Measurements from ENCODE around the gene RAP2B. TPM values are rescaled to one million over a fixed set of nuclear protein-coding genes. Genes with fewer than 3 reads are reported as not detected.

The RAP2B gene
- total and polyA plus RNA-seq, 2 donors (not counting 1 experiment from before 2014, with no cell fraction given), result 8.7 to 27.1 TPM

- H3K27ac ChIP-seq (ENCODE audit: insufficient read depth, low read length), result peak overlapping the region; percentile 68
- DNase-seq (ENCODE audit: low read depth in 2 of 2), result peak; percentile 90 to 97
- TF ChIP-seq CTCF (conservative IDR thresholded peaks at IDR 0.05 in 1 of 2, IDR thresholded peaks at IDR 0.05 in 1 of 2; ENCODE audit: low read depth in 1 of 2, low read length in 2 of 2) (no peak), EZH2 (IDR thresholded peaks at IDR 0.05; ENCODE audit: low read length, missing control alignments) (no peak)
- no peaks in the 10 kb centered on the region for H3K36me3 ChIP-seq (ENCODE audit: control insufficient read depth, insufficient read depth, low read length)
- H3K79me2 ChIP-seq (ENCODE audit: control insufficient read depth, insufficient read depth, low read length), result no peaks in the 10 kb centered on the region
- peak overlapping the region; percentile 5 for H2AFZ ChIP-seq (ENCODE audit: low read length)
- H4K20me1 ChIP-seq (ENCODE audit: control insufficient read depth, extremely low read depth, insufficient read depth, low read length), result no peaks in the 10 kb centered on the region
- H3K9ac ChIP-seq (ENCODE audit: insufficient read depth, low read length), result no peak overlapping the region
- peak overlapping the region; percentile 33 for H3K4me2 ChIP-seq (ENCODE audit: extremely low read depth, insufficient read depth, low read length)
- no peak overlapping the region for H3K4me3 ChIP-seq (replicated peaks in 1 of 4; ENCODE audit: control extremely low read depth in 1 of 4, insufficient read depth in 1 of 4, low read depth in 3 of 4, low read length in 4 of 4)
- no peaks in the 10 kb centered on the region for H3K27me3 ChIP-seq (ENCODE audit: control insufficient read depth, insufficient read depth, low read length)
- peaks cover 9% of the 10 kb centered on the region for H3K4me1 ChIP-seq (ENCODE audit: control insufficient read depth, extremely low read depth, insufficient read depth, low read length)
- no peaks in the 10 kb centered on the region for H3K9me3 ChIP-seq (ENCODE audit: control insufficient read depth, insufficient read depth, low read depth, low read length)
These were observed 23.5 kb upstream of the RAP2B start for GRCh38 chr3:153138276-153139210.

DNA sequence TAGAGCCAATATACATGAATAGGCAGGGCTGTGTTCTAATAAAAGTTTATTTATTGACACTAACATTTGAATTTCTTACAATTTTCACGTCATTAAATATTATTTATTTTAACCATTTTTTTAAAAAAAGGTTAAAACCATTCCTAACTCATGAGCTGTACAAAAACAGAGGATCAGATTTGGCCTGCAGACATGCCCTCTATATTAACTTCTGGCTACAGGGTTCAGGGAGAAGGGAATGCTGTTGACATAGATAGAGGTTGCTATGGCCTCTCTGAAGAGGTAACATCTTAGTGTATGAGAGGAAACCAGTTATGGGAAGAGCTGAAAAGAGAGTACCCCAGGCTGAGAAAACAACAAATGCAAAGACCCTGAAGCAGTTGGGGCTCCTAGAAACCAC, 19.1 kb upstream of the RAP2B start:
- Histone ChIP-seq H3K9me3 (ENCODE audit: control insufficient read depth, insufficient read depth, low read depth, low read length) (no peaks in the 10 kb centered on the region), H3K4me2 (ENCODE audit: extremely low read depth, insufficient read depth, low read length) (no peak overlapping the region), H3K4me1 (ENCODE audit: control insufficient read depth, extremely low read depth, insufficient read depth, low read length) (peaks cover 14% of the 10 kb centered on the region), H4K20me1 (ENCODE audit: control insufficient read depth, extremely low read depth, insufficient read depth, low read length) (no peaks in the 10 kb centered on the region), H2AFZ (ENCODE audit: low read length) (no peak overlapping the region), H3K4me3 (replicated peaks in 1 of 4; ENCODE audit: control extremely low read depth in 1 of 4, insufficient read depth in 1 of 4, low read depth in 3 of 4, low read length in 4 of 4) (no peak overlapping the region), H3K27me3 (ENCODE audit: control insufficient read depth, insufficient read depth, low read length) (no peaks in the 10 kb centered on the region), H3K36me3 (ENCODE audit: control insufficient read depth, insufficient read depth, low read length) (no peaks in the 10 kb centered on the region), H3K79me2 (ENCODE audit: control insufficient read depth, insufficient read depth, low read length) (no peaks in the 10 kb centered on the region), H3K27ac (ENCODE audit: insufficient read depth, low read length) (no peak overlapping the region), H3K9ac (ENCODE audit: insufficient read depth, low read length) (no peak overlapping the region)
- TF ChIP-seq CTCF (conservative IDR thresholded peaks at IDR 0.05 in 1 of 2, IDR thresholded peaks at IDR 0.05 in 1 of 2; ENCODE audit: low read depth in 1 of 2, low read length in 2 of 2) (no peak), EZH2 (IDR thresholded peaks at IDR 0.05; ENCODE audit: low read length, missing control alignments) (no peak)
- peak in 1 of 2 donors; percentile 43 for DNase-seq (ENCODE audit: low read depth in 2 of 2)

DNA sequence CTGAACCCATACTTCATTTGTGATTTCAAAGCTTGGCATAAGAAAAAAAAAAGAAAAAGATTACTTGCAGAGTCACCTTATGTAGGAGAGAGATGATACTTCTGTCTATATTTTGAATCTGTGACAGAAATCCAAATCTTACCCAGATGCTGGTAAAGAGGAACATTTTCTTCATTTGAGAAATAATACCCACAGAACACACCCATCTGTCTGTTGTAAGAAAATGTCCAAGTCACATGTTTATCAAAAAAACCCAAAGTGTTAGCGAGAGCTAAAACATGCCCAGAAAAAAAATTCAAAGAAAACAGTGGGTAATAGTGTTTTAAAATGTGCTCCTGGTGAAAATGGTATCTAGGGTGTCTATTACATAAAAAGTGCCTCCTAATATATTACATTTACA, 18.0 kb upstream of the RAP2B start:
- no peaks in the 10 kb centered on the region for H3K9me3 ChIP-seq (ENCODE audit: control insufficient read depth, insufficient read depth, low read depth, low read length)
- DNase-seq (ENCODE audit: low read depth in 2 of 2), result no peak
- no peak overlapping the region for H3K4me3 ChIP-seq (replicated peaks in 1 of 4; ENCODE audit: control extremely low read depth in 1 of 4, insufficient read depth in 1 of 4, low read depth in 3 of 4, low read length in 4 of 4)
- H3K9ac ChIP-seq (ENCODE audit: insufficient read depth, low read length), result no peak overlapping the region
- H2AFZ ChIP-seq (ENCODE audit: low read length), result no peak overlapping the region
- peaks cover 12% of the 10 kb centered on the region for H3K4me1 ChIP-seq (ENCODE audit: control insufficient read depth, extremely low read depth, insufficient read depth, low read length)
- TF ChIP-seq CTCF (conservative IDR thresholded peaks at IDR 0.05 in 1 of 2, IDR thresholded peaks at IDR 0.05 in 1 of 2; ENCODE audit: low read depth in 1 of 2, low read length in 2 of 2) (no peak), EZH2 (IDR thresholded peaks at IDR 0.05; ENCODE audit: low read length, missing control alignments) (no peak)
- no peaks in the 10 kb centered on the region for H3K27me3 ChIP-seq (ENCODE audit: control insufficient read depth, insufficient read depth, low read length)
- H4K20me1 ChIP-seq (ENCODE audit: control insufficient read depth, extremely low read depth, insufficient read depth, low read length), result no peaks in the 10 kb centered on the region
- H3K27ac ChIP-seq (ENCODE audit: insufficient read depth, low read length), result no peak overlapping the region
- no peak overlapping the region for H3K4me2 ChIP-seq (ENCODE audit: extremely low read depth, insufficient read depth, low read length)
- no peaks in the 10 kb centered on the region for H3K36me3 ChIP-seq (ENCODE audit: control insufficient read depth, insufficient read depth, low read length)
- no peaks in the 10 kb centered on the region for H3K79me2 ChIP-seq (ENCODE audit: control insufficient read depth, insufficient read depth, low read length)
